LNCAP (cell line): ENCODE results near the gene ATP5F1B.

Source experiments
- TF ChIP-seq, protein P1 (sequence below): fragments of 450-650 bp; IDR thresholded peaks from 2 replicates; pipeline ENCODE4 v1.5.1; 2017; ENCODE audit warnings: mild to moderate bottlenecking

Gene ATP5F1B

DNA sequence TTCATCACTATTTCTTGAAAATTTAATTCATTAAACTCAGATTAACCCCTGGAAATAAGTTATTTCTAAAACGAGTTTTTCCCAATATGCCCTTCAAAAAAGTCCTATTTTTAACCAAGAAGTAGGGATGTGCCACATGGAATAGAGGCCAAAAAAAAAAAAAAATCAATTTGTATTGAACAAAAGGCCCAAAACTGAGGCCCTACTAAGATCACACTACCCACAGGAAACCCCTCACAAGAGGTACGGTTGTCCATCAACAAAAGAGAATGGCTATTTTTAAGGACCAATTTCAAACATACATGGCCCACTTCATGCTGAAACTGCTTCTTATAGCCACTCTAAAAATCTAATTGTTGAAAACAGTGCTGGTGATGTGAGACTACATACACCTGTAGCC lies 8.2 kb downstream of the ATP5F1B start:
- TF ChIP-seq, protein P1, sequence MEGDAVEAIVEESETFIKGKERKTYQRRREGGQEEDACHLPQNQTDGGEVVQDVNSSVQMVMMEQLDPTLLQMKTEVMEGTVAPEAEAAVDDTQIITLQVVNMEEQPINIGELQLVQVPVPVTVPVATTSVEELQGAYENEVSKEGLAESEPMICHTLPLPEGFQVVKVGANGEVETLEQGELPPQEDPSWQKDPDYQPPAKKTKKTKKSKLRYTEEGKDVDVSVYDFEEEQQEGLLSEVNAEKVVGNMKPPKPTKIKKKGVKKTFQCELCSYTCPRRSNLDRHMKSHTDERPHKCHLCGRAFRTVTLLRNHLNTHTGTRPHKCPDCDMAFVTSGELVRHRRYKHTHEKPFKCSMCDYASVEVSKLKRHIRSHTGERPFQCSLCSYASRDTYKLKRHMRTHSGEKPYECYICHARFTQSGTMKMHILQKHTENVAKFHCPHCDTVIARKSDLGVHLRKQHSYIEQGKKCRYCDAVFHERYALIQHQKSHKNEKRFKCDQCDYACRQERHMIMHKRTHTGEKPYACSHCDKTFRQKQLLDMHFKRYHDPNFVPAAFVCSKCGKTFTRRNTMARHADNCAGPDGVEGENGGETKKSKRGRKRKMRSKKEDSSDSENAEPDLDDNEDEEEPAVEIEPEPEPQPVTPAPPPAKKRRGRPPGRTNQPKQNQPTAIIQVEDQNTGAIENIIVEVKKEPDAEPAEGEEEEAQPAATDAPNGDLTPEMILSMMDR: no peak

DNA sequence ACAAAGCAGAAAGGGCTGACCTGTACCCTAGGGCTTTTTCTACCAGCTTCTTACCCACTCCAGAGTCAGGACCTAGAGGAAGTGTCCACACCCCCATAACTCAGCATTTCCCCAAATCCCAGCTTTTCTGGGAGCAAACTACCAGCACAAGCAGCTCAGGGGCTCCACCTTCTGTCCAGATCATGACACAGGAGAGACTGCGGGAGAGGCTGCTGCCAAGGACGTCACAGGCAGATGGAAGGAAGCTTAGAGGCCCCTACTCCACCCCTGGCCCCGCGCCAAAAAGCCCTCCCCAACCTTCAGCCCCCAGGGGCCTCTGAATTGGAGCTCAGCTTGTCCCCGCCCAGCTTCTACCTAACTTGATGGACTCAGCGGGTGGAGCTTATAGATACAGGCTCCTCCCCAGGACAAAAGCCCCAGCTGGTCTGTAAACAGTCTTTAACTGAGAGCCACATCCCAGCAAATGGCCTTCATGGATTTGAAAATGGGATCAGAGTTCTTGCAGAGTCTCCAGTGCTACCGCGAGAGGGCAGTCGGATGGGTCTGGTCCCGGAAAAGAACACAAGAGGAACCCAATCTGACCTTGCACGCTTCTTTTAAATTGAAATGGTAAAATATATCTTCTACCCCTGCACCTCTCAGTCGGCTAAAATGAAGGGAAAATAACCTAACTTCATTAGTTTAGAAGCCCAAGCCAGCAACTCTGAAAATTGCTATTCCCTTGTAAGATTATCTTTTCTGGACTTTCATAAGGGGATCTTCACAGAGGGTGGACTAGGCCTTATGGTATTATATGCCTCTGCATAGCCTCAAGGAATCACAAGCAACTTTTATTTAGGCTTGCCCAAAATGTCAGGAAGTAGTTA lies 8.9 kb downstream of the ATP5F1B start:
- TF ChIP-seq, protein P1: peak; percentile 66

DNA sequence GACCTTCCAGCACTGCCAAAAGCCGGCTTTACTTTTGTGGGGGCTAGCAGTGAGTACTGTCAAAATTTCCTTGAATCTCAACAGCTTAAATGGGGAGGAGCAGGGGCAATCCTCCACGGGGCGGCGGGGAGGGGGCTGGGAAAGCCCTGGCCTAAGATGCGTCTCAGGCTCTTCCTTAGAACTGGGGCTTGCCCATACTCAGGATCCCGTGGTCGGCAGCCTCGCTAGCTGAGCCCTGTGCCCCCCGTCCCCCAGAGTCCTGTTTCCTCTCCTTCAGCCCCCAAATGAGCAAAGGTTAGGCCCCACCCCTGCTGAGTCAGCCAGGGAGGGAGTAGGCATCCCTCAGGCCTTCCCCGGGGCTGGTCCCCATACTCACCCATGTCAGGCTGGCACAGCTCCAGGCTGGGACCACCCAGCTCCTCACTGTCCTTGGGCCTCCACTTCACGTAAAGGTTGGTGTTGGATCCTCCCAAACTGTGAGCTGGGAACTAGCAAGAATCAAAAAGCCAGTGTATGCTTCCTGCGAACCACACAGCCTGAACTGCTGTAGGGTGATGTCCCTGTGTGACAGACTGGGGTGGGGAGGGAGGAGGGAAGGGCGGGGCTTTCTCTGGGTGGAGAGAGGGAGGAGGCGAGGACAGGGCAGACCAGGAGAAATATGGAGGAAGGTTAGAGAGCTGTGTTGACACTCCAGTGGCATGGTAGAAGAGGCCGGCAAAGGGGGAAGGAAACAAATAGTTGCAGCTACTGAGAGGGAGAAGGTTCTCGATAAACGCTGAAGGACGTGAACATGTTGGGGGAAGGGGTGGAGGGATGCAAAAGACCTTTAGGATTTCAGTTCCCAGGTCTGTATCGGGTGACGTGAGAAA lies 9.7 kb downstream of the ATP5F1B start:
- TF ChIP-seq, protein P1: no peak

DNA sequence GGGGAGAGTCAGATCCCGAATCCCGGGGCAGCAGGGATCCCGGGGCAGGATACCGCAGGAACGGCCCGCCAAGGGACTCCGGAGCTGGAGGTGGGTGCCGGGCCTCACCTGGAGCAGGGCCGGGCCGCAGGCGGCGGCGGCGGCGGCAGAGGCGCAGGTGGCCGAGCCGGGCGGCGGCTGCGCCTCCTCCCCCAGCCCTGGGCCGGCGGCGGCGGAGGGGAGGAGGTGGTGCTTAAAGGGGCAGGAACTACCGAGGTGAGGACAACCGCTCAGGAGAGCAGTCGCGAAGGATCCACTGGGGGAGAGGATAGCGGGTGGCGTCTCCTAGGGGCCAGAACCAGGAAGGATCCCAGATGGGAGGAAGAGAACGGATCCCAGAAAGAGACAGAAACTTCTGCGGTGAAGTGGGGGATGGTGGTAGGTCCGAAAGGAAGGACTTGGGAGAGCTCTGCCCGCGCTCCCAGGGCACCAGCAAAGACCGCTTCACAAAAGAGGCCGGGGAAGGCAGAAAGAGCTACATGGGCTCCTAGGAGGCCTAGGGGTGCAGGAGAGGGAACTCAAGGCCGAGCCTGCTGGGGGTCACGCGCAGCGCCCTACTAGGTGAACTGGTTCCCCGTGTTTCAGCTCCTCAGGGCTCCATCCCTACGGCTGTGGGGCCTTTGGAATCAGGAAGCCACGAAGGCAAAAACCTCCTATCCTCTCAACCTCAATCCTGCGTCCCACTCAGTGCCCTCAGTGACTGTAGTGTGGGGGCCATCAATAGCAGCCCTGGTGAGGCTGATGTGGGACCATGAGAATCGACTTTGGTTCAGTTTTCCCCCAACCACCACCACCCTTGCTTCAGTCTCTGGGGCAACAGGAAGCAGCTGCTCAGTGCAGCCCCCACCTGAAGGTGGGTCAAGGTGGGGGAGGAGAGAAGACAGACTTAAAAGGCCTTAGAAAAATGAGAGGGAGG lies 10.7 kb downstream of the ATP5F1B start:
- TF ChIP-seq, protein P1: peak; percentile 45

DNA sequence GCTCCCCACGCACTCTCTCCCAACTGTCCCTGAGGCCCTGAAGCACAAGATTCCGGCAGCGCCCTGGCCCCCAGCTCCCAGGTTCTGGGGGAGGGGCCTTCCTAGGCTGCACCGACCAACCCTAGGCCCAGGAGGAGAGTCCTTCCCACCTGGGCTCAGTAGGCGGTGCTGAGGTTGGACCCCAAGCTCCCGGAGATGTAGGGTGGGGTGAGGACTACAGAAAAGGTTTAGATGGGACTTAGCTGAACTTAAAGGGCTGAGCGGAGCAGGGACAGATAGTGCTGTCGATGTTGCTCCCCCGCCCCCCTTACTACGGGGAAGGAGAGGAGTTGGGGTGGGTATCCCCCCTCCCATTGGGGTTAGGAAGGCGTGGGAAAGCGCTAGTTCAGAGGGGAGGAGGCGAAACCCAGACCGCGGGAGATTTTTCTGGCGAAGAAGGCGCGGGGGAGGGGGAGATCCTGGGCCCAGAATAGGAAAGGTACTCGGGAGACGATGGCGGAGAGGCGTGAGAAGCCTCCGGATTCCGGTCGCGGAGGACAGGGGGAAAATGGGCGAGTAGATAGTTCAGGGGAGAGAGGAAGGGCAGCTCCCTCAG lies 11.4 kb downstream of the ATP5F1B start:
- TF ChIP-seq, protein P1: no peak

DNA sequence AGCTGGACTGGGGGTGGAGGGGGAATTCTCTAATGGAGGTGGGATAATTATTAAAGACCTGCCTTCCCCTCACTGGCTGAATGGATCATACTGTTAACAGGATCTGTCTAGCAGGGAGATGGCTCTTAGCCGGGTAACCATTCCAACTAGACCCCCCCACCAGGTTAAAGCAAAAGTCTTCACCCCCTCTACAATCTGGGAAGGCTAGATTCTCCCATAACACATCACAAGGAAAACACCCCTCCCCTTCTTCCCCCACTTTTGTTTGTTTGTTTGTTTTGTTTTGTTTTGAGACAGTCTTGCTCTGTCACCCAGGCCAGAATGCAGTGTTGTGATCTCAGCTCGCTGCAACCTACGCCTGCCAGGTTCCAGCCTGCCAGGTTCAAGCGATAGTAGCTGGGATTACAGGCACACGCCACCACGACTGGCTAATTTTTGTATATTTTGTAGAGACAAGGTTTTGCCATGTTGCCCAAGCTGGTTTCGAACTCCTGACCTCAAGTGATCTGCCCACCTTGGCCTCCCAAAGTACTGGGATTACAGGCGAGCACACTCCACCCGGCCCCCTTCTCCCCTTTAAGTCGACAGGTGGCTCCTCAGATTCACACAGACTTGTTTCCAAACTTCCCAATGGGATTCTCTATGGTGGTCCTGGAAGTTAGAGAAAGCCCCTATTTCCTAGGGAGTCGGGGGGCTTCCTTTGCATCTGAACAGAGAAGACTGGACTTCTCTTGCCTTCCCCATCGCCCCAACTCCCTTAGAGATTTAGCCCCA lies 12.1 kb downstream of the ATP5F1B start:
- TF ChIP-seq, protein P1: no peak
